Type B pancreatic cell (in vitro differentiated cells): ENCODE data around the gene RNF144B. TPM values are rescaled to one million over a fixed set of nuclear protein-coding genes. Genes with fewer than 3 reads are reported as not detected.

Source experiments
- DNase-seq: peaks from one replicate; pipeline ENCODE4 v3.0.0; 2021; ENCODE audit warnings: mixed read lengths; ENCODE audit not compliant: unreplicated experiment; ENCODE audit errors: extremely low spot score
- H3K27ac Mint-ChIP-seq: 2 replicates; pipeline ENCODE4 v1.8.0; 2021; ENCODE audit warnings: mild to moderate bottlenecking, mixed read lengths
- H3K27me3 Mint-ChIP-seq: 2 replicates; pipeline ENCODE4 v1.8.0; 2021; ENCODE audit warnings: mixed read lengths
- H3K36me3 Mint-ChIP-seq: 2 replicates; pipeline ENCODE4 v1.8.0; 2021; ENCODE audit warnings: mixed read lengths
- H3K4me1 Mint-ChIP-seq: one replicate; pipeline ENCODE4 v1.8.0; 2021; ENCODE audit warnings: mixed read lengths; ENCODE audit not compliant: unreplicated experiment
- H3K4me3 Mint-ChIP-seq: 2 replicates; pipeline ENCODE4 v1.8.0; 2021; ENCODE audit warnings: mild to moderate bottlenecking, mixed read lengths
- H3K9me3 Mint-ChIP-seq: 2 replicates; pipeline ENCODE4 v1.8.0; 2021; ENCODE audit warnings: mixed read lengths
- total RNA-seq: library from RNA; stranded (reverse); gene quantifications from 2 replicates; pipeline ENCODE4 v1.2.1, GENCODE V29; 2021; ENCODE audit warnings: low replicate concordance
- TF ChIP-seq, protein P1 (sequence below): fragments of 200-600 bp; sonication (generic); conservative IDR thresholded peaks from 2 replicates; pipeline ENCODE4 v1.5.0; 2021; ENCODE audit warnings: antibody characterized with exemption, mild to moderate bottlenecking

The RNF144B gene
- total RNA-seq, 1 donor from 2014 or later, result 10.8 TPM

DNA sequence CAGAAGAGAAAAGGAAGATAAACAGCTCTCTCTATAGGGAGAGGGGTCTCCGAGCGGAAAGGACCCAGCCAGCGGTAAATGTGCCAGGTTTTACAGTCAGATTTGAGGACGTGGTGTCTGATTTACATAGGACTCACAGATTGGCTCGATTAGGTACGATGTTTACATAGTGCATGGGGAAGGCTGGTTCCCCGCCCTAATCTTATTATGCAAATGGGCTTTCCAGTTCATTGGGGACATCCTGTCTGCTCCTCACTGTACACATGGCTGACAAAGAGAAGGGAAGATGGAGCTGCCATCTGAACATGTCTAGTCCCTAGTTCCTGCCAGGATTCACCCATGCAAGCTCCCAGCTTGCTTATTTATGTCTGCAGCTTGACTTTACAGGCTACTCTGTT, 119.9 kb downstream of the RNF144B start:
- Mint-ChIP-seq H3K36me3 (no peaks in the 10 kb centered on the region), H3K4me3 (no peak overlapping the region), H3K9me3 (no peaks in the 10 kb centered on the region), H3K27me3 (peaks cover 3% of the 10 kb centered on the region), H3K4me1 (peaks cover 13% of the 10 kb centered on the region), H3K27ac (no peak overlapping the region)
- DNase-seq, result no peak
- TF ChIP-seq, protein P1, sequence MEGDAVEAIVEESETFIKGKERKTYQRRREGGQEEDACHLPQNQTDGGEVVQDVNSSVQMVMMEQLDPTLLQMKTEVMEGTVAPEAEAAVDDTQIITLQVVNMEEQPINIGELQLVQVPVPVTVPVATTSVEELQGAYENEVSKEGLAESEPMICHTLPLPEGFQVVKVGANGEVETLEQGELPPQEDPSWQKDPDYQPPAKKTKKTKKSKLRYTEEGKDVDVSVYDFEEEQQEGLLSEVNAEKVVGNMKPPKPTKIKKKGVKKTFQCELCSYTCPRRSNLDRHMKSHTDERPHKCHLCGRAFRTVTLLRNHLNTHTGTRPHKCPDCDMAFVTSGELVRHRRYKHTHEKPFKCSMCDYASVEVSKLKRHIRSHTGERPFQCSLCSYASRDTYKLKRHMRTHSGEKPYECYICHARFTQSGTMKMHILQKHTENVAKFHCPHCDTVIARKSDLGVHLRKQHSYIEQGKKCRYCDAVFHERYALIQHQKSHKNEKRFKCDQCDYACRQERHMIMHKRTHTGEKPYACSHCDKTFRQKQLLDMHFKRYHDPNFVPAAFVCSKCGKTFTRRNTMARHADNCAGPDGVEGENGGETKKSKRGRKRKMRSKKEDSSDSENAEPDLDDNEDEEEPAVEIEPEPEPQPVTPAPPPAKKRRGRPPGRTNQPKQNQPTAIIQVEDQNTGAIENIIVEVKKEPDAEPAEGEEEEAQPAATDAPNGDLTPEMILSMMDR, result no peak

DNA sequence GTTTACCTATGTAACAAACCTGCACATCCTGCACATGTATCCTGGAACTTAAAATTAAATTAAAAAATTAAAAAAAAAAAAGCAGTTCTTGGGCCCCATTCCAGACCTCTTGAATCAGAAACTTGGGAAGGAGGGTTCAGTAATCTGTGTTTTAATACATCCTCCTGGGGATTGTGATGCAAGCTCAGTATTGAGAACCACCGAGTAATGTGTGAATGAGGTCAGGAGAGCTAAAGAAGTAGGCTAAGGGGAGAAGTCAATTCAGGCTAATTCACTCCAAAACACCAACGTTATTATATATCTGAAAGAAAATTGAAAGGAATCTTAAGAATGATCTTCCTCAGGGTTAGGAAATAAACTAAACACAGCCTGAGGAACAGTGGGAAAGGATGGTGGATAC, 120.4 kb downstream of the RNF144B start:
- Mint-ChIP-seq H3K27ac (no peak overlapping the region), H3K36me3 (no peaks in the 10 kb centered on the region), H3K27me3 (peaks cover 3% of the 10 kb centered on the region), H3K4me3 (no peak overlapping the region), H3K4me1 (peaks cover 13% of the 10 kb centered on the region), H3K9me3 (no peaks in the 10 kb centered on the region)
- no peak for DNase-seq
- TF ChIP-seq, protein P1, result no peak

DNA sequence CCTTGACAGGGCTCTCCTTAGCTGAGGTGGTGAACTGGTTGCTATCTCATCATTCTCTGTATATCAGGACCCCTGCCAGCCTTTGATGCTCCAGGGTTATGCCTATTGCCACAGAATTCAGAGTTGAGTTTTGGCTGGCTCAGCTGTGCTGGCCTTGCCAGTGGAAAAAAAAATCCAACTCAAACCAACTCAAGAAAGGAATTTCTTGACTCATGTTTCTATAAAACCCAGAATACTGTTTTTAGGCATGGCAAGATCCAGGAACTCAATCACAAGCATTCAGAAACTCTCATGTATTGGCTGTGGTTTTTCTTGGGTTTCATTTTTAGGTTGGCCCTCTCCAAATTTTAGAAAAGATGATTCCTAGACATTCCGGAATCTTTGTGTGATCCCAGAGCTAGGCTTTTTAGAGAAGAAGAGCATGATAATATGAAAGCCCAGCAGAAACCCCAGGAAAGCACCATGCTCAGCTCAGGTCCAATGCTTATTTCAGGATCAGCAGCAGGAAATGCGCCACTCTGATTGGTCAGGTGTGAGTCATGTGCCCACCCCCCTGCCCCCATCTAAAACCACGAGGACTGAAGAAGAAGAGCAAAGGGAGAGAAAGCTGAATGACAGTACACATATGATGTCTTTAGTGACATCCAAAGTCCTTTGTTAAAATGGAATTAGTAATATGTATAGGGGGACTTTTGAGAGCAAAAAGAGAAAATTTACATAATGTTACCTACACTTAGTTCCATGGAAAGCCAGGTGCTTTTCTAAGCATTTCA, 122.9 kb downstream of the RNF144B start:
- TF ChIP-seq, protein P1, result no peak
- H3K4me1 Mint-ChIP-seq, result no peaks in the 10 kb centered on the region
- no peak overlapping the region for H3K27ac Mint-ChIP-seq
- no peaks in the 10 kb centered on the region for H3K36me3 Mint-ChIP-seq
- no peak for DNase-seq
- H3K27me3 Mint-ChIP-seq, result no peaks in the 10 kb centered on the region
- H3K9me3 Mint-ChIP-seq, result no peaks in the 10 kb centered on the region
- no peak overlapping the region for H3K4me3 Mint-ChIP-seq

DNA sequence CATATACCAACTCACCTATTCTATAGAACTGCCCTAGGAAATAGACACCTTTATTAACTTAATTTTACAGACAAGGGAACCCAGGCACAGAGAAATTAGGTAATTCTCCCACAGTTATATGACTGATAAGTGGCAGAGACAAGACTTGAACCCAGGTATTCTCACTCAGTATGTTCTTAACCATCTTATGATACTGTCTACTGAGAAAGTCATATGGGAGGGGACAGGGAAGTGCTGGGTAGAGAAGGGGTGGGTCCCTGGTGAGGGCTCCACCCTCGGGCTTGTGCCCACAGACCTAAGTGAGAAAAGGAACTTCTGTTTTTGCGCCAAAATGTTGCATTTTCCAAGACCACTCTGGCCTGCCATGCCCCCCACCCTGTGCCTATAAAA, 123.5 kb downstream of the RNF144B start:
- no peaks in the 10 kb centered on the region for H3K27me3 Mint-ChIP-seq

DNA sequence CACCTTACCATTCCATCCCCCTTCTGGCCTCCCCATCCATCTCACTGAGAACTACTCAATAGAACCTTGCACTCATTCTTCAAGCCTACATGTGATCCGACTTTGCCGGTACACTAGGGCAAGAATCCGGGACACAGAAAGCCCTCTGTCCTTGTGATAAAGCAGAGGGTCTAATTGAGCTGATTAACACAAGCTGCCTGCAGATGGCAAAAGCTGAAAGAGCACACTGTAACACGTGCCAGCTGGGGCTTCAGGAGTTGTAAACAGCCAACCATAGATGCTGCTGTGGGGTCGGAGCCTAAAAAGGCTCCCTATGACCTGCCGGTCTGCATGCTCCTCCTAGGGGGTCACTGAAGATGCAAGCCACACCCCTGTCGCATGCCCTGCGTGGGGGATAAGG, 124.1 kb downstream of the RNF144B start:
- Mint-ChIP-seq H3K27ac (no peak overlapping the region), H3K27me3 (no peaks in the 10 kb centered on the region), H3K36me3 (no peaks in the 10 kb centered on the region), H3K4me3 (no peak overlapping the region), H3K4me1 (no peaks in the 10 kb centered on the region), H3K9me3 (no peaks in the 10 kb centered on the region)
- DNase-seq, result no peak
- TF ChIP-seq, protein P1, result no peak

More for the DNA sequence above, 123.5 kb downstream of the RNF144B start:
- no peaks in the 10 kb centered on the region for H3K4me1 Mint-ChIP-seq
- DNase-seq, result no peak
- no peaks in the 10 kb centered on the region for H3K36me3 Mint-ChIP-seq
- no peak overlapping the region for H3K27ac Mint-ChIP-seq
- no peak overlapping the region for H3K4me3 Mint-ChIP-seq
- TF ChIP-seq, protein P1, result no peak
- H3K9me3 Mint-ChIP-seq, result no peaks in the 10 kb centered on the region
